Activated CD4-positive, alpha-beta T cell treated with anti-CD3 and anti-CD28 coated beads, Interleukin-2, amount 10 ng/mL, durations not matched to agents 24 days and 14 days (primary cell): ENCODE data around the gene BTBD9. TPM values are rescaled to one million over a fixed set of nuclear protein-coding genes. Genes with fewer than 3 reads are reported as not detected.
"Not testable (repeated sequence)": the region's sequence is repeated elsewhere in the genome, so short reads cannot be mapped to it uniquely, and the experiment has no call there.

ENCODE experiments used
- DNase-seq: peaks from one replicate; pipeline ENCODE4 v3.0.0; 2022
- H3K27ac Mint-ChIP-seq: one replicate; pipeline ENCODE4 v1.8.0; 2022; ENCODE audit warnings: mild to moderate bottlenecking, mixed read lengths
- H3K27me3 Mint-ChIP-seq: one replicate; pipeline ENCODE4 v1.8.0; 2022; ENCODE audit warnings: mixed read lengths
- H3K36me3 Mint-ChIP-seq: one replicate; pipeline ENCODE4 v1.8.0; 2022; ENCODE audit warnings: low read depth, mild to moderate bottlenecking, mixed read lengths
- H3K4me1 Mint-ChIP-seq: one replicate; pipeline ENCODE4 v1.8.0; 2021; ENCODE audit warnings: mixed read lengths
- H3K4me3 Mint-ChIP-seq: one replicate; pipeline ENCODE4 v1.8.0; 2022; ENCODE audit warnings: mild to moderate bottlenecking, moderate library complexity, mixed read lengths
- H3K9me3 Mint-ChIP-seq: one replicate; pipeline ENCODE4 v1.8.0; 2021; ENCODE audit warnings: mixed read lengths
- intact Hi-C: fragments of 100-400 bp; cut with micrococcal nuclease; formaldehyde crosslinking; loops from one replicate; pipeline ENCODE4 v1.15.1; 2023
- total RNA-seq: library from RNA; stranded (reverse); gene quantifications from 2 replicates; pipeline ENCODE4 v1.2.3, GENCODE V29; 2022

Gene BTBD9
- total RNA-seq, 1 donor from 2014 or later, result 12.4 TPM

DNA sequence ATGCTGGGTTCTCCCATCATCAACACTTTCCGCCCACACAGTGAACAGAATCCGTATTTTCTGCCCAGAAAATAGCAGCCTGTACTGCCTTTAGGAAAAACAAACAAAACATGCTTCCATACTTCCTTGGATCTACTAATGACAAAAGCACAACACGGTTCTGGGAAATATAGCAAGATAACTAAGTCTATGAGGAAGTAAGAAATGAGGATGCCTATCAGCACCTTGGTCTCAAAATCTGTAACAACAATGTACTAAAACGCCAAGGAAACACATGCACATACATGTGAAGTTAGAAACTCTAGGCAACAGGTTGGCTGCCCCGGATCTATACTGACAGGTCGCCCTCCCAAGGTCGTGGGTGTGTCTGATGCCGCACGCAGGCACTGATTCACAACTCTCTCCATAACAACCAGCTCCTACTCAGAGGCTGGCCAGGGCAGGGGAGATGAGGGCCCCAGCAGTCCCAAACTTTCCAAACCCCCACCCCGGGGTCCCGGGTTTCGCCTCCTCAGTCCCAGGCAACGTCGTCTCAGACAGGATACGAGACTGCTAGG is 710 bp downstream of the BTBD9 start:
- no peaks in the 10 kb centered on the region for H3K27me3 Mint-ChIP-seq
- peak overlapping the region; percentile 90 for H3K4me3 Mint-ChIP-seq
- peak overlapping the region; percentile 88 for H3K27ac Mint-ChIP-seq
- peaks cover 44% of the 10 kb centered on the region for H3K4me1 Mint-ChIP-seq
- DNase-seq, result no peak
- peaks cover 2% of the 10 kb centered on the region for H3K36me3 Mint-ChIP-seq
- no peaks in the 10 kb centered on the region for H3K9me3 Mint-ChIP-seq
- intact Hi-C loops, result loop anchor here (1.0 to 10.0 kb wide), 5 partner anchors 33 to 844 kb away; partner anchors contain the start of gene GLO1

DNA sequence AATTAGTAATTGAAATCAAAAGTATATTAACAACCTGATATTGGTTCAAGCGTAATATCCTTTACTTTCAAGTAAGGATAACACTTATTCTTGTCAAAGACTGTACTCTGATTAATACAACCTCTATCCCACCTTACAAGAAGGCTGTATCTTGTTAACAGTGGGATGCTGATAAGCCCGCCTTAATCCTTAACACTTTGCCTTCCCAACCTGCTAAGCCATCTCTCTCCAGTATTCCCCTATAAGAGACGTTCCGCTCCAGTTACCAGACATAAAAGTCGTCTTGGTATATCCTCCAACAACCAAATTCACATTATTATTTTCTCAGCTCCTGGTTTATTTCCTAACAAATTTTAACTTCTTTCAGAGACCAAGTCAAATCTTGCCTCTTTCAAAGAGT is 2.0 kb downstream of the BTBD9 start:
- DNase-seq, result no peak
- Mint-ChIP-seq H3K36me3 (no peaks in the 10 kb centered on the region), H3K27ac (no peak overlapping the region), H3K9me3 (no peaks in the 10 kb centered on the region), H3K4me3 (no peak overlapping the region), H3K27me3 (no peaks in the 10 kb centered on the region), H3K4me1 (peaks cover 44% of the 10 kb centered on the region)
- intact Hi-C loops, result loop anchor here (5.0 to 10.0 kb wide), 2 partner anchors 35 to 843 kb away; no protein-coding TSS in a partner anchor

DNA sequence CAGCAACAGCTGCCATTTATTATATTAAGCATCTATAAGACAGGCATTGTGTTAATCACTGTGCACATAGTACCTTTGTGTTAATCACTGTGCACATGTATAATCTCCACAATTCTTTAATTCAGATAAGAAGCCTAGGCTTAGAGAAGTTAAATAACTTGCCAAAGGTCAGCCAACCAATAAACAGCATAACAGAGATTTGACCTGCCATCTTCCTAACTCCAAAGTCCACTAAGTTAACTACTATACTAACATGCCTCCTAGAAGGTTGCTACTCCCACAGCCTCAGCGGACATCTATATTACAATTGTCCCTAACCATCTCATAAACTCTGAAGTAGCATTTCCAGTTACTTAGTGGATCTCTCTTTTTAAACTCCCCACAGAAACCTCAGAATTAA is 3.7 kb downstream of the BTBD9 start:
- peaks cover 3% of the 10 kb centered on the region for H3K36me3 Mint-ChIP-seq
- H3K27me3 Mint-ChIP-seq, result no peaks in the 10 kb centered on the region
- intact Hi-C loops, result loop anchor here (5.0 to 10.0 kb wide), 2 partner anchors 36 to 841 kb away; no protein-coding TSS in a partner anchor
- H3K4me1 Mint-ChIP-seq, result peaks cover 38% of the 10 kb centered on the region
- no peak overlapping the region for H3K27ac Mint-ChIP-seq
- H3K4me3 Mint-ChIP-seq, result no peak overlapping the region
- no peak for DNase-seq
- H3K9me3 Mint-ChIP-seq, result no peaks in the 10 kb centered on the region

DNA sequence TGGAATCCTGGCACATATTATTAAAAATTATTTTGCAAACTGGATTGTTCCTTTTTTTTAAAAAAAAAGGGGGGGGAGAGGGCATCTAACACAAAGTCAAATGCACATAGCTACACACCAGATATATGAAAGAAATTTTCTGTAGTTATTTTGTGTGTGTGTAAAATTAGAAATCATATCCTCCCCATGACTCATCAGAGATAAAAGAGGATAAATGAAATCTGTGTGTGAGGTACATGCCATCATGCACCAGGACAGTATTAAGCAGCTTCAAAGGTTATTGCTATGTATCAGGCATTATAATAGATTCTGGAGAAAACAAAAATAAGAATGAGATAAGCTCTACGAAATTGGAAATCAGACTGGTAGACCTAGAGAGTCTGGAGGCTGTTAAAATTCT is 5.2 kb downstream of the BTBD9 start:
- Mint-ChIP-seq H3K27ac (no peak overlapping the region), H3K4me1 (peaks cover 32% of the 10 kb centered on the region), H3K27me3 (no peaks in the 10 kb centered on the region), H3K4me3 (no peak overlapping the region), H3K9me3 (no peaks in the 10 kb centered on the region), H3K36me3 (peaks cover 3% of the 10 kb centered on the region)
- DNase-seq, result no peak
- intact Hi-C loops, result loop anchor here (10.0 kb wide), 1 partner anchor 840 kb away; no protein-coding TSS in a partner anchor

DNA sequence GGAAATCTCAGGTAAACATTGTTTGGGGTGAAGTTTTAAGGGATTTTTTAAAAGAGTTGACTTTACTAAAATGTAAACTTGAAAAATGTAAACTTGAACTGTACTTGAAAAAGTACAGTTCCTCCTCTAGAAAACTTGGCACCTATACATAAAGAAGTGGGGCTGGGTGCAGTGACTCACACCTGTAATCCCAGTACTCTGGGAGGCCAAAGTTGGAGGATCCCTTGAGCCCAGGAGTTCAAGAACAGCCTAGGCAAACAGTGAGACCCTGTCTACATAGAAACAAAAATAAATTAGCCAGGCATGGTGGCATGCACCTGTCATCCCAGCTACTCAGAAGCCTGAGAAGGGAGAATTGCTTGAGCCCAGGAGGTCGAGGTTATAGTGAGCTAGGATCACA is 7.2 kb downstream of the BTBD9 start:
- Mint-ChIP-seq H3K36me3 (peaks cover 3% of the 10 kb centered on the region), H3K27me3 (no peaks in the 10 kb centered on the region), H3K4me1 (peaks cover 22% of the 10 kb centered on the region), H3K9me3 (no peaks in the 10 kb centered on the region), H3K27ac (no peak overlapping the region), H3K4me3 (no peak overlapping the region)
- intact Hi-C loops, result loop anchor here (10.0 kb wide), 1 partner anchor 838 kb away; no protein-coding TSS in a partner anchor
- DNase-seq, result no peak

DNA sequence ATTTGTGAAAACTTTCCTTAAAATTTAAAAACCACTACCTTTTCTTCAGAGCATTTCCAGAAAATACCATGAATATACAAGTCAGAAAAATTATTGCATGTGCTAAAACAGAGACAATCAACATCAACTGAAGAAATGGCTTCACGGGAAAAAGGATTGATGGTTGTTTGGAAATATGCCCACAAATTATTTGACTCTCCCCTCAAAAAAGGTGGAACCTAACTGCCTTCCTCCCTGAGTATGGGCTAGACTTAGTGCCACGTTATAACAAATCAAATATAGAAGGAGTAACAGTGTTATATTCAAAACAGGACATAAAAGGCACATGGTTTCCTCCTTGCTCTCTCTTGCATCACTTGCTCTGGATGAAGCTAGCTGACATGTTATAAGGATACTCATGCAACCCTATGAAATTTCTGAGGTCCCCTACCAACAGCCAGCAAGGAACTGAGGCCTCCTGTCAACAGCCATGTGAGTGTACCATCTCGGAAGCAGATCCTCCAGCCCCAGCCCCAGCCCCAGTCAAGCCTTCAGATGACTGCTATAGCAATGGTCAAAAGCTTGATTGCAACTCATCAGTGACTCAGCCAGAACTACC is 8.4 kb downstream of the BTBD9 start:
- Mint-ChIP-seq H3K4me3 (no peak overlapping the region), H3K9me3 (no peaks in the 10 kb centered on the region), H3K4me1 (peaks cover 13% of the 10 kb centered on the region), H3K27ac (no peak overlapping the region), H3K27me3 (no peaks in the 10 kb centered on the region), H3K36me3 (peaks cover 3% of the 10 kb centered on the region)
- intact Hi-C loops, result loop anchor here (10.0 kb wide), 1 partner anchor 836 kb away; no protein-coding TSS in a partner anchor
- no peak for DNase-seq

DNA sequence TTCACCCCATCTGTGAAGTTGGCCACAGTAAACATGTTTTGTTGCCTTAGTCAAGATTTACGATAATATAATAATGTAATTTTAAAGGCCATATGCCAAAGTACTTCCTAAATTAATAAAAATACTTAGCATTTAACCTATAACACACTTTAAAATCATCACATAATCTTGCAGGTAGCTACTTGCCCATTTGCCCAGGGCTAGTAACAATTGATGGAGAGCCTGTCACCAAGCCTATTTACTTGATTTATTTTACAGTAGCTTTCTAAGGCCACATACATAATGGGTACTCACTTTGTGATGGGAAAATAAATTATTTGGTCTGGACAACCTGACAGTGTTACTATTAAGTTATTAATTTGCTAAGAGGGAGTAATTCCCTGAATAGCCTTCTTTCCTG is 14.5 kb downstream of the BTBD9 start:
- no peaks in the 10 kb centered on the region for H3K4me1 Mint-ChIP-seq
- intact Hi-C loops, result no loop called here
- H3K27me3 Mint-ChIP-seq, result no peaks in the 10 kb centered on the region
- H3K4me3 Mint-ChIP-seq, result no peak overlapping the region
- H3K9me3 Mint-ChIP-seq, result peaks cover 8% of the 10 kb centered on the region
- no peaks in the 10 kb centered on the region for H3K36me3 Mint-ChIP-seq
- no peak for DNase-seq
- H3K27ac Mint-ChIP-seq, result no peak overlapping the region

DNA sequence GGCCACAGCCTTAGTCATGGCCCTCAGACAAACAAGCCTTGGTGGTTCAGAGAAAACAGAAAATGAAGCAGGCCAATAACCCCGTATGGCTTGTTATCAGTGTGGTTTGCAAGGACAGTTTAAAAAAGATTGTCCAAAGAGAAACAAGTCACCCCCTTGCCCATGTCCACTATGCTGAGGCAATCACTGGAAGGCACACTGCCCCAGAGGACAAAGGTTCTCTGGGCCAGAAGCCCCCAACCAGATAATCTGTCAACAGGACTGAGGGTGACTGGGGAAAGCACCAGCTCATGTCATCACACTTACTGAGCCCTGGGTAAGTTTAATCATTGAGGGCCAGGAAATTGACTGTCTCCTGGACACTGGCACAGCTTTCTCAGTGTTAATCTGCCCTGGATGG is 20.4 kb downstream of the BTBD9 start:
- H3K36me3 Mint-ChIP-seq, intact Hi-C loops, H3K9me3 Mint-ChIP-seq, DNase-seq, H3K27ac Mint-ChIP-seq, H3K4me3 Mint-ChIP-seq, H3K4me1 Mint-ChIP-seq, H3K27me3 Mint-ChIP-seq: not testable (repeated sequence)

DNA sequence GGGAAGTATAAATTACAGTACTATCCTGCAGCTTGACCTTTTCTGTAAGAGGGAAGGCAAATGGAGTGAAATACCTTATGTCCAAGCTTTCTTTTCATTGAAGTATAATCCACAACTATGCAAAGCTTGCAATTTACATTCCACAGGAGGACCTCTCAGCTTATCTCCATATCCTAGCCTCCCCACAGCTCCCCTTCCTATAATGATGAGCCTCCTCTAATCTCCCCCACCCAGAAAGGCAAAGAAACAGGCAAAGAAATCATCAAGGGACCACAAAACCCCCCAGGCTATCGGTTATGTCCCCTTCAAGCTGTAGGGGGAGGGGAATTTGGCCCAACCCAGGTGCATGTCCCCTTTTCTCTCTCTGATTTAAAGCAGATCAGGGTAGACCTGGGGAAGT is 21.4 kb downstream of the BTBD9 start:
- H3K36me3 Mint-ChIP-seq, intact Hi-C loops, H3K27ac Mint-ChIP-seq, DNase-seq, H3K27me3 Mint-ChIP-seq, H3K9me3 Mint-ChIP-seq, H3K4me3 Mint-ChIP-seq, H3K4me1 Mint-ChIP-seq: not testable (repeated sequence)

DNA sequence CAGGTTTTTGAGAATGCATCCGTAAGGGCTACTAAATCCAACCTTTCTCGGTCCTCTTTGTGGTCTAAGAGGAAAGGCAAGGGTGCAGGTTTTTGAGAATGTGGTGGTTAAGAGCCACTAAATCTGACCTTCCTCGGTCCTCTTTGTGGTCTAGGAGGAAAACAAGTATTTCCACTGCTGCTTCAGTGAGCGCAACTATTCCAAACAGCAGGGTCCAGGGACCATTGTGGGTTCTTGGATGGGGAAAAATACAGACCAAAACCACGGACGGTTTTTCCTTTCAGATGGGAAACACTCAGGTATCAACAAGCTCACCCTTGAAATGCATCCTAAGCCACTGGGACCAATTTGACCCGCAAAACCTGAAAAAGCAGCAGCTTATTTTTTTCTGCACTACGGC is 21.9 kb downstream of the BTBD9 start:
- intact Hi-C loops, result no loop called here
- DNase-seq, result no peak
- no peaks in the 10 kb centered on the region for H3K36me3 Mint-ChIP-seq
- H3K4me1 Mint-ChIP-seq, result no peaks in the 10 kb centered on the region
- H3K27me3 Mint-ChIP-seq, result no peaks in the 10 kb centered on the region
- no peak overlapping the region for H3K4me3 Mint-ChIP-seq
- peaks cover 4% of the 10 kb centered on the region for H3K9me3 Mint-ChIP-seq
- no peak overlapping the region for H3K27ac Mint-ChIP-seq

DNA sequence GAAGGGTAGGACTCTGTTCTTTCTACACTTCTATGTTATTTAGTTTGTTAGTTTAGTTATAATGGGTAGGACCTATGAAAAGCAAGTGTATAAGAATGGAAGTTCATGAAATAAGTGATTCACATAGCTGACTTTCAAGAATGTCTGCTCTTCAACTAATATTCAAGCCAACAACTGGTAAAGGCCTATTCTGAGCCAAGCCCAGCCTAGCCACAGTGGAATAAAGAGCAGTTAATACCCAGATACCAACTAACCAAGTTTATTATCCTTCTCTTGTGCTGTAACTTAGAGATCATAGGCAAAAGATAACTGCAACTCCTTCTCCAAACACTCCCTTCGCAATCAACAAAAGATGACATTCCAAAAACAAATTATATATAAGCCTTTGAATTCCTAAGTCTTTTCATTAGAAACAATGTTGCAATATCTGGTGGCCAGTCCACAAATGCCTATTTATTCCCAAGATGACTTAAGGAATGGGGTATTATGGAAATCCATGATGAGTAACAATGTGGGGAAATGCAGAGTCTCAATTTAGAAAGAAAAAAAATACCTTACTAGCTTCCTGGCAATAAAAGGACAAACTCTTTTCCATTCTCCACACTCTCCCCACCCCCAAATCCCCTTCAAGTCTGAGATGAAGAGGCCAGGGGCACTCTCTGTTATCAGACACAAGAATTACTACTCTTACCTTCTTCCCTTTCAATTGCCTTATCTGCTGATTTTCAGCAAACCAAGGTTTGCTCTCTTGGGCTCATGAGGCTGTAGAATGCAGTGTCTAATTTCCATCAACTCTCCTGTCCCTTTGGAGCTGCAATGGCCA is 27.4 kb downstream of the BTBD9 start:
- intact Hi-C loops, result no loop called here
- Mint-ChIP-seq H3K36me3 (no peaks in the 10 kb centered on the region), H3K27ac (no peak overlapping the region), H3K27me3 (no peaks in the 10 kb centered on the region), H3K4me3 (no peak overlapping the region), H3K9me3 (no peaks in the 10 kb centered on the region), H3K4me1 (no peaks in the 10 kb centered on the region)
- no peak for DNase-seq

DNA sequence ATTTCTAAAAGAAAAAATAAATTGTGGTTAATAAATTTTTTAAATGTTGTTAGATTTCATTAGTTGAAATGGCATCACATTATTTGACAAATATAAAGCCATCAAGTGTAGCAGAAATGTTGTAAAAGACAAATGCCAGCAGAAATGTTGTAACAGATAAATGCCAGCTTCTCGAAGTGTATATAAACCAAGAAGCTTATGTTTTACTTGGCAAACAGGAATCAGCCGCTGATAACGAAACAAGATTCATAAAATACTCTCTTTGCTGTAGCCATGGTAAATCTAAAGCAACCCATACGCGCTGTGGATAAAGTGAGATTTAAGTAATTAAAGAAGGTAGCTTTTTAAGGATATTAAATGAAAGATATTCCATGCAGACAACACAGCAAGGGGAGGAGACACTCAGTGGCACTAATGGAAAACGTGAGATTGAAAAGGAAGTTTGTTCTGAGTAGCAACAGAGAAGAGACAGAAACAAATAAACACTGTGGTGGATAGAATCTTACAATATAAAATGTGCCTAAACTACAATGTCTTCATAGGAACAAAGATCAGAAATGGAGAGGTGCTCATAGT is 29.6 kb downstream of the BTBD9 start:
- H3K27me3 Mint-ChIP-seq, result no peaks in the 10 kb centered on the region
- H3K36me3 Mint-ChIP-seq, result no peaks in the 10 kb centered on the region
- intact Hi-C loops, result no loop called here
- H3K9me3 Mint-ChIP-seq, result no peaks in the 10 kb centered on the region
- H3K4me3 Mint-ChIP-seq, result no peak overlapping the region
- H3K4me1 Mint-ChIP-seq, result no peaks in the 10 kb centered on the region
- DNase-seq, result no peak
- H3K27ac Mint-ChIP-seq, result no peak overlapping the region

DNA sequence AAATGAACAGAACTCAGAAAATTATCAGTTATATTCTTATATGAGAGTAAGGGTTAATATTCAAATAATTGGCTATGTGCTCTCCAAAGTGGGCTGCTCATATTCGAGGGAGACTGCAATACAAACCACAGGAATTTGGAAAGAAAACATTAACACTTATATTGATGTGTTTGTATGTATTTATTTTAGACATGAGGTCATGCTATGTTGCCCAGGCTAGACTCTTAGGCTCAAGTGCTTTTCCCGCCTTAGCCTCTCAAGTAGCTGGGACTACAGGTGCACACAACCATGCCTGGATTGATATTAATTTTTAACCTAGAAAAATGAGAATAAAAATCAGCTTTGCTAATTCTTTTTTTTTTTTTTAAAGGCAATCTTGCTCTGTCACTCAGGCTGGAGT is 35.0 kb downstream of the BTBD9 start:
- H3K4me1 Mint-ChIP-seq, result no peaks in the 10 kb centered on the region
- no peaks in the 10 kb centered on the region for H3K36me3 Mint-ChIP-seq
- intact Hi-C loops, result no loop called here
- no peaks in the 10 kb centered on the region for H3K9me3 Mint-ChIP-seq
- no peak for DNase-seq
- H3K27ac Mint-ChIP-seq, result no peak overlapping the region
- H3K4me3 Mint-ChIP-seq, result no peak overlapping the region
- no peaks in the 10 kb centered on the region for H3K27me3 Mint-ChIP-seq

DNA sequence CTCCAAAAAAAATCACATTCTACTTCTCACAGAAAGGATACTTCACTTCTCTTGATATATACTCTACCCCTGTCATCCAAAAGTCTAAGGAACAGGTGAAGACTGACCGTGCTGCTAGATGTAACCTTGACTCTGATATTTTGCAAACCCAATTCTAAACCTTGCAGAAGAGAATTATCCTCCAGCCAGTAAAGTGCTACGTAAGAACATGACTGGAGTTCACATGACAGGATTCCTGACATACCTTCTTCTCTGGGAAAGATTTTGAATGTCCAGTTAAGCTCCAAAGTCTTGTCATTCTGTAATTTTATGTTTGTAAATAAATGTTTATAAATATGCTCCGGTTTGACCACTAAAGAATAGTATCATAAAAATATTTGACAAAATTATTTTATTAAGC is 35.8 kb downstream of the BTBD9 start:
- H3K4me3 Mint-ChIP-seq, result no peak overlapping the region
- H3K27me3 Mint-ChIP-seq, result no peaks in the 10 kb centered on the region
- H3K36me3 Mint-ChIP-seq, result no peaks in the 10 kb centered on the region
- no peak overlapping the region for H3K27ac Mint-ChIP-seq
- no peak for DNase-seq
- no peaks in the 10 kb centered on the region for H3K4me1 Mint-ChIP-seq
- intact Hi-C loops, result no loop called here
- no peaks in the 10 kb centered on the region for H3K9me3 Mint-ChIP-seq
